WERI-Rb-1 (cell line): ENCODE measurements around the gene RAD51B.

Experiments
- DNase-seq: peaks from one replicate; pipeline ENCODE4 v3.0.0-alpha.2; 2020
- H3K27ac ChIP-seq: fragments of 250-450 bp; sonication (Bioruptor Pico); 2 replicates; pipeline ENCODE4 v1.5.1; 2020; ENCODE audit warnings: mild to moderate bottlenecking, moderate library complexity
- H3K27me3 ChIP-seq: fragments of 250-450 bp; sonication (Bioruptor Pico); 2 replicates; pipeline ENCODE4 v1.5.1; 2021; ENCODE audit warnings: mild to moderate bottlenecking, low read depth, moderate library complexity; ENCODE audit not compliant: insufficient read depth, severe bottlenecking
- H3K36me3 ChIP-seq: fragments of 250-450 bp; sonication (Bioruptor Pico); 2 replicates; pipeline ENCODE4 v1.5.1; 2020; ENCODE audit warnings: mild to moderate bottlenecking, moderate library complexity
- H3K4me3 ChIP-seq: 2 replicates; pipeline ENCODE4 v1.5.1; 2011; ENCODE audit warnings: low read depth, mild to moderate bottlenecking, control low read depth, low read length
- H3K9me3 ChIP-seq: fragments of 250-450 bp; sonication (Bioruptor Pico); 2 replicates; pipeline ENCODE4 v1.5.1; 2021; ENCODE audit warnings: mild to moderate bottlenecking, moderate library complexity; ENCODE audit not compliant: severe bottlenecking
- TF ChIP-seq, protein P1 (sequence below): IDR thresholded peaks from 2 replicates; pipeline ENCODE4 v1.5.1; 2011; ENCODE audit warnings: low read depth, mild to moderate bottlenecking, control low read depth, inconsistent platforms, low read length

Gene RAD51B

GRCh38 chr14:67928375-67928774 is 108.8 kb downstream of the RAD51B start:
- TF ChIP-seq, protein P1, sequence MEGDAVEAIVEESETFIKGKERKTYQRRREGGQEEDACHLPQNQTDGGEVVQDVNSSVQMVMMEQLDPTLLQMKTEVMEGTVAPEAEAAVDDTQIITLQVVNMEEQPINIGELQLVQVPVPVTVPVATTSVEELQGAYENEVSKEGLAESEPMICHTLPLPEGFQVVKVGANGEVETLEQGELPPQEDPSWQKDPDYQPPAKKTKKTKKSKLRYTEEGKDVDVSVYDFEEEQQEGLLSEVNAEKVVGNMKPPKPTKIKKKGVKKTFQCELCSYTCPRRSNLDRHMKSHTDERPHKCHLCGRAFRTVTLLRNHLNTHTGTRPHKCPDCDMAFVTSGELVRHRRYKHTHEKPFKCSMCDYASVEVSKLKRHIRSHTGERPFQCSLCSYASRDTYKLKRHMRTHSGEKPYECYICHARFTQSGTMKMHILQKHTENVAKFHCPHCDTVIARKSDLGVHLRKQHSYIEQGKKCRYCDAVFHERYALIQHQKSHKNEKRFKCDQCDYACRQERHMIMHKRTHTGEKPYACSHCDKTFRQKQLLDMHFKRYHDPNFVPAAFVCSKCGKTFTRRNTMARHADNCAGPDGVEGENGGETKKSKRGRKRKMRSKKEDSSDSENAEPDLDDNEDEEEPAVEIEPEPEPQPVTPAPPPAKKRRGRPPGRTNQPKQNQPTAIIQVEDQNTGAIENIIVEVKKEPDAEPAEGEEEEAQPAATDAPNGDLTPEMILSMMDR: no peak
- H3K4me3 ChIP-seq: no peak overlapping the region
- H3K9me3 ChIP-seq: no peaks in the 10 kb centered on the region
- no peaks in the 10 kb centered on the region for H3K36me3 ChIP-seq
- H3K27ac ChIP-seq: no peak overlapping the region
- no peak for DNase-seq
- H3K27me3 ChIP-seq: no peaks in the 10 kb centered on the region

DNA sequence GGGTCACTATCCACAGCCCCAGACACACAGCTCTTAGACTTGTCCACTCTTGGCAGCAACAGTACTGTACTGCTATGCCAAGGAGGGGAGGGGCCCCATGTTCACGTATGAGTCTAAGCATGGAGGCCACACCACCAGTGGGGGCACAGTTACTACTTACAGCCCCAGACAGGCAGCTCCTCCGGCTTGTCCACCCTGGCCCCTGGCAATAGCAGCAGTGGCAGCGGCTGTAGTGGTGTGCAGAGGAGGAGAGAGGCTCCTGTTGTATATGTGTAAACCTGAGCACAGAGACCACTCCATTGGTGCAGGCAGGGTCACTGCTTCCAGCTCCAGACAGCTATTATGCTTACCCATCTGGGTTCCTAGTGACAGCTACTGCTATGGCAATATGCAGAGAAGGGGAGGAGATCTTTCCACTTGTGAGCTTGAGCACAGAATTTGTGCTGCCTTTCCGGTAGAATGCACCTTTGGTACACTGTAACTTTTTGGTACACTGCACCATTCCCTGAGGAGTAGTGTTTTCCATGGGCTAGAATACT is 113.2 kb downstream of the RAD51B start:
- no peaks in the 10 kb centered on the region for H3K36me3 ChIP-seq
- H3K4me3 ChIP-seq: no peak overlapping the region
- no peak for DNase-seq
- H3K27ac ChIP-seq: no peak overlapping the region
- H3K9me3 ChIP-seq: no peaks in the 10 kb centered on the region
- TF ChIP-seq, protein P1: no peak
- H3K27me3 ChIP-seq: no peaks in the 10 kb centered on the region

DNA sequence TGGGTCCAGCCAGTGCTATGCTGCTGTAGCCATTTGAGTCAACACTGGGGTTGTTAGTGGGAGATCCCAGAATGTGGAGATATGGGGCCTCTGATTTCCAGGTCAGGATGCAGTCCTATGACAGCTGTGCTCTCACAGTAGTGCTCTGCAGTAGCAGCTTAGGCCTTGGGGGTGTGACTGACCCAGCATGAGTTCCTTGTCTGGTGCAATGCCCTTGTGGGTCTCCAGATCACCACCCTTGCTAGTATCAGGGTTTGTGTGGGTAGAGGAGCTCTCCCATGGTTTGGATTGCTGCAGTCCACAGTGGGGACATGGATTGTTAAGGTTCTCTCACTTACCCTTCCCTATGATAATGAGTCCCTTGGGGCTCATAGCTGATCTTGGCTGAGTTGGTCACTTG is 113.7 kb downstream of the RAD51B start:
- no peak overlapping the region for H3K27ac ChIP-seq
- no peak overlapping the region for H3K4me3 ChIP-seq
- no peak for DNase-seq
- TF ChIP-seq, protein P1: 0 out of 2 replicates have a peak, but pooled peaks have one; percentile 3
- H3K27me3 ChIP-seq: no peaks in the 10 kb centered on the region
- H3K9me3 ChIP-seq: no peaks in the 10 kb centered on the region
- H3K36me3 ChIP-seq: no peaks in the 10 kb centered on the region

GRCh38 chr14:67934087-67934486 is 114.5 kb downstream of the RAD51B start:
- no peaks in the 10 kb centered on the region for H3K27me3 ChIP-seq
- TF ChIP-seq, protein P1: peak; percentile 54
- no peak overlapping the region for H3K27ac ChIP-seq
- H3K36me3 ChIP-seq: no peaks in the 10 kb centered on the region
- peak; percentile 43 for DNase-seq
- no peaks in the 10 kb centered on the region for H3K9me3 ChIP-seq
- H3K4me3 ChIP-seq: no peak overlapping the region

- H3K36me3 ChIP-seq: no peaks in the 10 kb centered on the region
- no peaks in the 10 kb centered on the region for H3K9me3 ChIP-seq
- TF ChIP-seq, protein P1: no peak
- H3K27me3 ChIP-seq: no peaks in the 10 kb centered on the region
- no peak overlapping the region for H3K4me3 ChIP-seq
- H3K27ac ChIP-seq: no peak overlapping the region
- no peak for DNase-seq
Measured at GRCh38 chr14:67934862-67935261, 115.3 kb downstream of the RAD51B start.

DNA sequence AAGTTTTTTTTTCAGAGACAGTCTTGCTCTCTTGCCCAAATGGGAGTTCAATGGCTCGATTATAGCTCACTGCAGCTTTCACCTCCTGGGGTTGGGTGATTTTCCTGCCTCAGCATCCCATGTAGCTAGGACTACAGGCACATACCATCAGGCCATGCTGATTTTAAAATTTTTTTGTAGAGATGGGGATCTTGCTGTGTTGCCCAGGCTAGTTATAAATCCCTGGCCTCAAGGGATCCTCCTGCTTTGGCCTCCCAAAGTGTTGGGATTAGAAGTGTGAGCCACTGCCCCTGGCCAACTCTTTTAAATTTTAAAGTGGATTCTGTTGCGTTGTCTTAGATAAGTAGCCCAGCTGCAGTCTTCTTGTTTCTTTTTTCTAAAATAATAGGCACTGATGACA is 115.8 kb downstream of the RAD51B start:
- no peaks in the 10 kb centered on the region for H3K27me3 ChIP-seq
- no peak for DNase-seq
- no peak overlapping the region for H3K27ac ChIP-seq
- no peaks in the 10 kb centered on the region for H3K36me3 ChIP-seq
- H3K9me3 ChIP-seq: no peaks in the 10 kb centered on the region
- no peak overlapping the region for H3K4me3 ChIP-seq
- TF ChIP-seq, protein P1: no peak
